GM23338 (cell line): ENCODE results near the gene FAU. TPM values are rescaled to one million over a fixed set of nuclear protein-coding genes. Genes with fewer than 3 reads are reported as not detected.
A peak's percentile ranks its signal among the peaks of the same experiment; 100 is the strongest.

Source experiments
- ATAC-seq: fragments of 200-7000 bp; cut with Tn5 transposase; 3 replicates; pipeline ENCODE4 v1.9.1; 2020
- DNase-seq: peaks from one replicate; pipeline ENCODE4 v3.0.0-alpha.2; 2015; ENCODE audit warnings: low spot score
- H2AFZ ChIP-seq: fragments of 200-600 bp; sonication (generic); 2 replicates; pipeline ENCODE4 v1.8.0; 2016; ENCODE audit warnings: antibody characterized with exemption, mild to moderate bottlenecking, moderate library complexity
- H3F3A ChIP-seq: fragments of 200-600 bp; sonication (generic); replicated peaks from 2 replicates; pipeline ENCODE4 v1.8.0; 2017; ENCODE audit warnings: antibody characterized with exemption, mixed run types, low read depth
- H3K27ac ChIP-seq: fragments of 200-600 bp; sonication (generic); 2 replicates; pipeline ENCODE4 v1.6.1; 2016; ENCODE audit warnings: low read depth
- H3K27me3 ChIP-seq: fragments of 200-600 bp; sonication (generic); 2 replicates; pipeline ENCODE4 v1.8.0; 2016; ENCODE audit warnings: mild to moderate bottlenecking, mixed run types, moderate library complexity; ENCODE audit not compliant: insufficient read depth
- H3K36me3 ChIP-seq: fragments of 200-600 bp; sonication (generic); 2 replicates; pipeline ENCODE4 v1.8.0; 2016; ENCODE audit warnings: mild to moderate bottlenecking; ENCODE audit not compliant: insufficient read depth
- H3K4me1 ChIP-seq: fragments of 200-600 bp; sonication (generic); 2 replicates; pipeline ENCODE4 v1.8.0; 2016; ENCODE audit warnings: mild to moderate bottlenecking, moderate library complexity; ENCODE audit not compliant: insufficient read depth
- H3K4me2 ChIP-seq: fragments of 200-600 bp; sonication (generic); 2 replicates; pipeline ENCODE4 v1.7.1; 2017; ENCODE audit warnings: mixed run types
- H3K4me3 ChIP-seq: fragments of 200-600 bp; sonication (generic); 2 replicates; pipeline ENCODE4 v1.6.1; 2016; ENCODE audit warnings: mixed run types
- H3K79me2 ChIP-seq: fragments of 200-600 bp; sonication (generic); replicated peaks from 2 replicates; pipeline ENCODE4 v1.8.0; 2017; ENCODE audit warnings: mild to moderate bottlenecking; ENCODE audit not compliant: insufficient read depth
- H3K9me2 ChIP-seq: fragments of 200-600 bp; sonication (generic); 2 replicates; pipeline ENCODE4 v1.8.0; 2017; ENCODE audit not compliant: insufficient read depth
- H4K20me1 ChIP-seq: fragments of 200-600 bp; sonication (generic); replicated peaks from 2 replicates; pipeline ENCODE4 v1.8.0; 2017; ENCODE audit warnings: mild to moderate bottlenecking; ENCODE audit not compliant: insufficient read depth
- H3K27ac Mint-ChIP-seq: 2 replicates; pipeline ENCODE4 v1.8.0; 2020; ENCODE audit warnings: inconsistent platforms, mild to moderate bottlenecking, moderate library complexity, mixed read lengths
- H3K27me3 Mint-ChIP-seq: 3 replicates; pipeline ENCODE4 v1.8.0; 2022; ENCODE audit warnings: low read depth, mild to moderate bottlenecking, moderate library complexity, mixed read lengths, inconsistent platforms; ENCODE audit not compliant: insufficient read depth, poor library complexity
- H3K36me3 Mint-ChIP-seq: 3 replicates; pipeline ENCODE4 v1.8.0; 2021; ENCODE audit warnings: low read depth, mild to moderate bottlenecking, inconsistent platforms, moderate library complexity, mixed read lengths
- H3K4me1 Mint-ChIP-seq: 3 replicates; pipeline ENCODE4 v1.8.0; 2020; ENCODE audit warnings: mild to moderate bottlenecking, inconsistent platforms, mixed read lengths
- H3K4me3 Mint-ChIP-seq: 3 replicates; pipeline ENCODE4 v1.8.0; 2021; ENCODE audit warnings: moderate library complexity, mild to moderate bottlenecking, inconsistent platforms, mixed read lengths
- H3K9me3 Mint-ChIP-seq: 3 replicates; pipeline ENCODE4 v1.8.0; 2020; ENCODE audit warnings: moderate library complexity, mild to moderate bottlenecking, inconsistent platforms, mixed read lengths
- CREB1 ChIP-seq: fragments of 250-450 bp; sonication (Bioruptor Pico); IDR thresholded peaks from 2 replicates; pipeline ENCODE4 v1.5.0; 2020; ENCODE audit warnings: low read depth, mild to moderate bottlenecking, moderate library complexity
- CTCF ChIP-seq, 2 experiments: fragments of 200-600 bp in 1 of 2; sonication (generic) in 1 of 2; conservative IDR thresholded peaks; 2 replicates each; pipeline versions ENCODE4 v1.5.1 to v1.6.1; 2016 to 2017; ENCODE audit warnings: antibody characterized with exemption in 2 of 2, low read depth in 2 of 2, mild to moderate bottlenecking in 2 of 2, moderate library complexity in 1 of 2
- ETS1 ChIP-seq: IDR thresholded peaks from 2 replicates; pipeline ENCODE4 v1.6.1; 2016; ENCODE audit warnings: antibody characterized with exemption
- EZH2 ChIP-seq: fragments of 200-600 bp; sonication (generic); IDR thresholded peaks from one replicate; pipeline ENCODE4 v1.8.0; 2017; ENCODE audit warnings: antibody characterized with exemption, mild to moderate bottlenecking, low read depth; ENCODE audit not compliant: unreplicated experiment
- JUNB ChIP-seq: IDR thresholded peaks from one replicate; pipeline ENCODE4 v1.6.1; 2016; ENCODE audit warnings: antibody characterized with exemption; ENCODE audit not compliant: unreplicated experiment
- NANOG ChIP-seq: IDR thresholded peaks from 2 replicates; pipeline ENCODE4 v1.6.1; 2016; ENCODE audit warnings: antibody characterized with exemption, borderline replicate concordance
- POLR2AphosphoS5 ChIP-seq: IDR thresholded peaks from 2 replicates; pipeline ENCODE4 v1.6.1; 2016; ENCODE audit warnings: antibody characterized with exemption, low read depth
- STAT1 ChIP-seq: IDR thresholded peaks from one replicate; pipeline ENCODE4 v1.6.1; 2016; ENCODE audit warnings: antibody characterized with exemption; ENCODE audit not compliant: unreplicated experiment
- ZNF114 ChIP-seq: fragments of 250-450 bp; sonication (Bioruptor Pico); IDR thresholded peaks from 2 replicates; pipeline ENCODE4 v1.5.0; 2020; ENCODE audit warnings: mild to moderate bottlenecking, moderate library complexity
- polyA plus RNA-seq: library from polyadenylated mRNA; unstranded; fragments of >200 nt; fragmentation: Nextera tagmentation; extraction: Ambion mirVana; gene quantifications from 2 replicates; pipeline ENCODE4 v1.2.1, GENCODE V29; 2016
- total RNA-seq: library from RNA; depleted of rRNA; stranded (reverse); fragments of >200 nt; shearing (Covaris generic); gene quantifications from 2 replicates; pipeline ENCODE4 v1.2.3, GENCODE V29; 2014

FAU gene
- total and polyA plus RNA-seq, 2 experiments from 2014 or later, result 262 to 1,177 TPM

DNA sequence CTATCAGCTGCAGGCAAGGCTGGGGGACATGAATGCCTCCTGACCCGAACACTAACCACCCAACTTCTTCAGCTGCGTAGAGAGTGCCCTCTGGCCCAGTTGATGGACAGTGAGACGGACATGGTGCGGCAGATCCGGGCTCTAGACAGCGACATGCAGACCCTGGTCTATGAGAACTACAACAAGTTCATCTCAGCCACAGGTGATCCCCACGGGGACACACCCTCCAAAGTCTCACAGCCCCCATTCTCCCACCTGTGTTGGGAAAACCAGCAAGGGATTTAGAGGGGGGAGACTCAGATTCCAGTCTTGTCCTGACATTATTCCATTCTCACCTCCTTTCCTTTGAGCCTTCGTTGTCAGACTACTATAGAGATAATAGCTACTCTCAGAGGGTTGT, 25.0 kb downstream of the FAU start (continued):
- no peak for TF ChIP-seq ETS1
- TF ChIP-seq POLR2AphosphoS5, result no peak
- TF ChIP-seq NANOG, result no peak
- TF ChIP-seq EZH2, result no peak
- no peak for TF ChIP-seq CTCF (conservative IDR thresholded peaks at IDR 0.05; ENCODE audit: low read depth in 2 of 2)

DNA sequence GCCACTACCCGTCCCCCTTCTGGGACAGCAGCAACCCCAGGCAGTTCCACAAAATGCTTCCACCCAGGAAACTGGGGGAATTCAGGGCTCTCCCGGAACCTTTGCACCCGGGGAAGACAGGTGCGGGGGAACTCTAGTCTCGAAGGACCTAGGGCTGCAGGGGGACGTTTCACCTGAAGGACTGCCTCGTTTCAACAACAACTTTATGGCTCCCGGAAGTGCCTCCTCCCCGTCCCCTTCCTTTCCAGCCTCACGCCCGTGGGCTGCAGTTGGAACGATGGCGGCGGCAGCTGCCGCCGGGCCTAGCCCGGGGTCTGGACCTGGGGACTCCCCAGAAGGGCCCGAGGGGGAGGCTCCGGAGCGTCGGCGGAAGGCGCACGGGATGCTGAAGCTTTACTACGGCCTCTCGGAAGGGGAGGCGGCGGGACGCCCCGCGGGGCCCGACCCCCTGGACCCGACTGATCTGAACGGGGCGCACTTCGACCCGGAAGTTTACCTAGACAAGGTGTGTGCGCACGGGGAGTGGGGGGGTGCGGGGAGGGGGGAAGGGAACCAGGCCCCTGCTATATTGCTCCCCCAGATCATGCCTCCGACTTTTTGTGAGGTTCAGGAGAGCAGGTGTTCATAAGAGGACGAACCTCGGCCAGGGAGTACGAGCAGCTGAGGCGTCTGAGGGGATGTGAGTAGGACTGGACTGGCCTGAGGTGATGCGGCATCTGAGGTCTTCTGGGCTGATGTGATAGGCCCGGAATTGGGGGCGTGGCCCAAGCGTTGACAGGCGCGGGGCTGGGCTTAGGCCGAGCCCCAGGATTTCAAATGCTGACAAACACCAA, 25.7 kb downstream of the FAU start, which contains the start of gene VPS51:
Gene VPS51, plus strand, starts transcription at position 241 of the 833 bp plus-strand sequence. Its CDS starts 37 bp downstream, at position 278.
- H3K4me3 ChIP-seq, result peak within 1 kb of the TSS; percentile 96
- H3K9me3 Mint-ChIP-seq, result no peaks in the 10 kb centered on the region

More for the DNA sequence above, 25.7 kb downstream of the FAU start, which contains the start of gene VPS51:
- H3K9me2 ChIP-seq, result no peaks in the 10 kb centered on the region
- H3K27me3 Mint-ChIP-seq, result peaks cover 6% of the 10 kb centered on the region
- ATAC-seq (peak; percentile 98), DNase-seq (peak; percentile 98)
- peaks cover 27% of the 10 kb centered on the region for H3K79me2 ChIP-seq
- H3K36me3 ChIP-seq, result peaks cover 3% of the 10 kb centered on the region; the same call in 1 of the 2 replicates
- H3K4me1 ChIP-seq, result peaks cover 6% of the 10 kb centered on the region
- peak within 1 kb of the TSS; percentile 96 for H3K27ac ChIP-seq
- peak within 1 kb of the TSS; percentile 99 for H3K27ac Mint-ChIP-seq
- peak within 1 kb of the TSS; percentile 72 for H3K4me2 ChIP-seq
- H3K4me1 Mint-ChIP-seq, result peaks cover 2% of the 10 kb centered on the region; the same call in 2 of the 3 replicates
- peak within 1 kb of the TSS; percentile 97 for H3K4me3 Mint-ChIP-seq
- H3K27me3 ChIP-seq, result no peaks in the 10 kb centered on the region
- peak within 1 kb of the TSS; percentile 99 for H2AFZ ChIP-seq
- no peaks in the 10 kb centered on the region; the same call in 1 of the 2 replicates for H4K20me1 ChIP-seq
- TF ChIP-seq EZH2 (no peak), STAT1 (no peak), NANOG (no peak), CREB1 (CRISPR knock-in tag) (peak; percentile 88), POLR2AphosphoS5 (peak; percentile 78), ZNF114 (0 out of 2 replicates have a peak, but pooled peaks have one; percentile 38), ETS1 (peak; percentile 96), JUNB (no peak)
- H3K36me3 Mint-ChIP-seq, result peaks cover 4% of the 10 kb centered on the region; the same call in 2 of the 3 replicates
- H3F3A ChIP-seq, result 0 out of 2 replicates have a peak, but pooled peaks cover 5% of the 10 kb centered on the region
